GM12872 (cell line): ENCODE data around the gene ERVK3-1.

Source experiments
- TF ChIP-seq, protein P1 (sequence below): IDR thresholded peaks from 3 replicates; pipeline ENCODE4 v1.5.1; 2011; ENCODE audit warnings: low read depth, mild to moderate bottlenecking, low read length, moderate library complexity; ENCODE audit not compliant: insufficient read depth

Gene ERVK3-1

DNA sequence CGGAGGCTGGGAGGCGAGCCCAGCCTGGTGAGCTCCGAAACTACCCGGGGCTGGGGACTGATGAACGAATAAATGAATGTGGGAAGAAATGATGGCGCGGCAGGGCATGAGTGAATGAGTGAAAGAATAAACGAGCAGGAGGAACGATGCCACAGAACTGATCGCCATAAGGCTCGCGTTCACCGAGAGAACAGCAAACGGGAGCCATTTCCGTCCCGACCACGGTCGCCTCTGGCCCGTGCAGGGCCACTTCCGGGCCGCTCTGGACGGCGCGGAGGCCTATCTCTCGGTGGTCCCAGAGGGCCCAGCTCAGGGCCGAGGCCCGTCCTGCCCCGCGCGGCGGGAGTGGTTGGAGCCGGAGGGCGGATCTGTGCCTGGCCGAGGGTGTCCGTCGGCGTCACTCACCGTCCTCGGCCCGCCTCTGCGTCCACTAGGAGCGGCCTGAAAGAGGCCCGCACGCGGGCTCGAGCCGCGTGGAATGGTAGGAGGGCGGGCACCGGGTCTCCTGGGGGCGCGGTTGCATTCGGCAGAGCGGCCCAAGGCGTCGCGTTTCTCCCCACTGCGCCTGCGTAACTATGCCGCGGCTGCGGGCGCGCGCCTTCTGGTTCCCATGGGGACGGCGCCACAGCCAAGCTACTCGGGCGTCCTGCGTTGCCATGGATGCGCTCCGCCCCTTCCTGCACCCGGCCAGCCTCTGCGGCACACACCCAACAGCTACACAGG is 57.3 kb downstream of the ERVK3-1 start, which contains the start of gene ZNF497:
TSS of gene ZNF497 (minus strand) at position 480 of the 723 bp plus-strand sequence. CDS start 5,116 bp downstream, outside the sequence.
- TF ChIP-seq, protein P1, sequence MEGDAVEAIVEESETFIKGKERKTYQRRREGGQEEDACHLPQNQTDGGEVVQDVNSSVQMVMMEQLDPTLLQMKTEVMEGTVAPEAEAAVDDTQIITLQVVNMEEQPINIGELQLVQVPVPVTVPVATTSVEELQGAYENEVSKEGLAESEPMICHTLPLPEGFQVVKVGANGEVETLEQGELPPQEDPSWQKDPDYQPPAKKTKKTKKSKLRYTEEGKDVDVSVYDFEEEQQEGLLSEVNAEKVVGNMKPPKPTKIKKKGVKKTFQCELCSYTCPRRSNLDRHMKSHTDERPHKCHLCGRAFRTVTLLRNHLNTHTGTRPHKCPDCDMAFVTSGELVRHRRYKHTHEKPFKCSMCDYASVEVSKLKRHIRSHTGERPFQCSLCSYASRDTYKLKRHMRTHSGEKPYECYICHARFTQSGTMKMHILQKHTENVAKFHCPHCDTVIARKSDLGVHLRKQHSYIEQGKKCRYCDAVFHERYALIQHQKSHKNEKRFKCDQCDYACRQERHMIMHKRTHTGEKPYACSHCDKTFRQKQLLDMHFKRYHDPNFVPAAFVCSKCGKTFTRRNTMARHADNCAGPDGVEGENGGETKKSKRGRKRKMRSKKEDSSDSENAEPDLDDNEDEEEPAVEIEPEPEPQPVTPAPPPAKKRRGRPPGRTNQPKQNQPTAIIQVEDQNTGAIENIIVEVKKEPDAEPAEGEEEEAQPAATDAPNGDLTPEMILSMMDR = no peak

DNA sequence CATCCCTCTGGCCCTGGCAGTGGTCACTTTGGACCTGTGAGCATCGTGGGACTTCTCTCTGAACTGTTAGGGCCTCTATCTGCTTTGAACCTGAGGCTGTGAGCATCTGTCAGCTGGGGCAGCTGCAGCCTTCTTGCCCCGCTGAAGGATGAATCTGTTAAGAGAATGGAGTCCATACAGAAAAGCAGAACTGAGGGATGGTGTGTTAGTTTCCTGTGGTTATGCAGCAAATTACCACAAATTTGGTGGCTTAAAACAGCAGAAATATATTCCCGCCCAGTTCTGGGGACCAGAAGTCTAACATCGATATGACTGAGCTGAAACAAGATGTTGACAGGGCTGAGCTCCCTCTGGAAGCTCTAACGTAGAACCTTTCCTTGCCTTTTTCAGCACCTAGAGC is 59.0 kb downstream of the ERVK3-1 start:
- TF ChIP-seq, protein P1 = no peak
